Neuronal stem cell (in vitro differentiated cells): ENCODE data around the gene GABRR3.

Source experiments
- DNase-seq: peaks from one replicate; pipeline ENCODE4 v3.0.0-alpha.2; 2013; ENCODE audit warnings: low spot score
- H2AFZ ChIP-seq: one replicate; pipeline ENCODE4 v1.6.1; 2013; ENCODE audit warnings: mild to moderate bottlenecking, low read length, inconsistent platforms
- H2AK5ac ChIP-seq: 2 replicates; pipeline ENCODE4 v1.6.1; 2013; ENCODE audit warnings: low read depth, mild to moderate bottlenecking, inconsistent platforms, low read length, moderate library complexity, mixed read lengths
- H2BK120ac ChIP-seq: 2 replicates; pipeline ENCODE4 v1.6.1; 2013; ENCODE audit warnings: low read depth, mild to moderate bottlenecking, inconsistent platforms, low read length, moderate library complexity, mixed read lengths
- H2BK12ac ChIP-seq: one replicate; pipeline ENCODE4 v1.6.1; 2013; ENCODE audit warnings: low read length, inconsistent platforms
- H2BK15ac ChIP-seq: 2 replicates; pipeline ENCODE4 v1.6.1; 2013; ENCODE audit warnings: mild to moderate bottlenecking, low read length, inconsistent platforms, mixed read lengths
- H2BK5ac ChIP-seq: one replicate; pipeline ENCODE4 v1.6.1; 2013; ENCODE audit warnings: inconsistent platforms, mild to moderate bottlenecking, low read length, moderate library complexity
- H3K14ac ChIP-seq: one replicate; pipeline ENCODE4 v1.6.1; 2013; ENCODE audit warnings: low read length, inconsistent platforms
- H3K18ac ChIP-seq: 2 replicates; pipeline ENCODE4 v1.6.1; 2013; ENCODE audit warnings: low read length, inconsistent platforms
- H3K23ac ChIP-seq: 2 replicates; pipeline ENCODE4 v1.6.1; 2013; ENCODE audit warnings: low read depth, mild to moderate bottlenecking, mixed read lengths, low read length, inconsistent platforms; ENCODE audit not compliant: poor library complexity
- H3K27ac ChIP-seq: replicated peaks from 3 replicates; pipeline ENCODE4 v1.5.1; 2013; ENCODE audit warnings: low read length, inconsistent platforms
- H3K27me3 ChIP-seq, 3 experiments: 2 replicates each; pipeline ENCODE4 v1.6.1; 2013; ENCODE audit warnings: low read length in 3 of 3, mild to moderate bottlenecking in 2 of 3, inconsistent platforms in 1 of 3, low read depth in 1 of 3, mixed read lengths in 1 of 3, moderate library complexity in 1 of 3; ENCODE audit not compliant: control insufficient read depth in 3 of 3, insufficient read depth in 3 of 3
- H3K36me3 ChIP-seq, 2 donors: replicated peaks in 1 of 2; 2 replicates each; pipeline ENCODE4 v1.6.1; 2013; ENCODE audit warnings: low read length in 2 of 2; ENCODE audit not compliant: control insufficient read depth in 2 of 2, insufficient read depth in 2 of 2
- H3K4ac ChIP-seq: 2 replicates; pipeline ENCODE4 v1.6.1; 2013; ENCODE audit warnings: inconsistent platforms, mild to moderate bottlenecking, low read length, moderate library complexity
- H3K4me1 ChIP-seq, 2 donors: 1 replicate in 1 of 2; 2 replicates in 1 of 2; pipeline ENCODE4 v1.6.1; 2013; ENCODE audit warnings: low read length in 2 of 2, low read depth in 1 of 2; ENCODE audit not compliant: control insufficient read depth in 2 of 2, insufficient read depth in 1 of 2
- H3K4me2 ChIP-seq: one replicate; pipeline ENCODE4 v1.6.1; 2013; ENCODE audit warnings: mild to moderate bottlenecking, low read length, inconsistent platforms; ENCODE audit not compliant: insufficient read depth, poor library complexity, severe bottlenecking
- H3K4me3 ChIP-seq, 2 donors: 2 replicates each; pipeline ENCODE4 v1.5.1; 2013; ENCODE audit warnings: low read length in 2 of 2, mild to moderate bottlenecking in 2 of 2, inconsistent platforms in 1 of 2, moderate library complexity in 1 of 2
- H3K79me1 ChIP-seq: one replicate; pipeline ENCODE4 v1.6.1; 2013; ENCODE audit warnings: low read depth, mild to moderate bottlenecking, inconsistent platforms, low read length, moderate library complexity
- H3K9ac ChIP-seq: one replicate; pipeline ENCODE4 v1.6.1; 2013; ENCODE audit warnings: mild to moderate bottlenecking, low read depth, low read length, inconsistent platforms; ENCODE audit not compliant: poor library complexity
- H3K9me3 ChIP-seq, 2 donors: replicated peaks in 1 of 2; 2 replicates each; pipeline versions ENCODE3 to v1.6.1; 2013; ENCODE audit warnings: low read length in 2 of 2, mild to moderate bottlenecking in 2 of 2, inconsistent platforms in 1 of 2, low read depth in 1 of 2, mixed read lengths in 1 of 2, moderate library complexity in 1 of 2; ENCODE audit not compliant: control insufficient read depth in 2 of 2, insufficient read depth in 1 of 2
- H4K8ac ChIP-seq: one replicate; pipeline ENCODE4 v1.6.1; 2013; ENCODE audit warnings: low read depth, mild to moderate bottlenecking, inconsistent platforms, low read length, moderate library complexity
- H4K91ac ChIP-seq: one replicate; pipeline ENCODE4 v1.6.1; 2013; ENCODE audit warnings: low read length, low read depth, mild to moderate bottlenecking, inconsistent platforms; ENCODE audit not compliant: poor library complexity
- WGBS, 2 donors: extraction: QIAGEN DNeasy Blood & Tissue Kit; methylation state at CpG; one replicate each; pipeline ENCODE4 v1.1.7; 2013; ENCODE audit warnings: missing lambda C conversion rate in 2 of 2, mixed read lengths in 1 of 2; ENCODE audit not compliant: insufficient read length in 2 of 2, insufficient replicate concordance in 1 of 2; ENCODE audit errors: extremely low coverage in 2 of 2; 5-methylcytosine and 5-hydroxymethylcytosine counted together

Gene GABRR3

GRCh38 chr3:97999103-97999502, 36.0 kb downstream of the GABRR3 start:
- WGBS, 2 donors: no CpG with 5 or more reads among the region's 5 CpGs
- no peak overlapping the region for H3K4me2 ChIP-seq

GRCh38 chr3:97996988-97997387, 38.1 kb downstream of the GABRR3 start:
- no peak overlapping the region for H2AK5ac ChIP-seq
- WGBS, 2 donors: no CpG with 5 or more reads among the region's 4 CpGs
- no peaks in the 10 kb centered on the region for H3K36me3 ChIP-seq
- H2BK5ac ChIP-seq: no peak overlapping the region
- no peak overlapping the region for H2BK15ac ChIP-seq
- no peak for DNase-seq
- H3K14ac ChIP-seq: no peak overlapping the region
- no peak overlapping the region for H3K23ac ChIP-seq
- no peak overlapping the region for H4K91ac ChIP-seq
- H3K4ac ChIP-seq: no peak overlapping the region
- no peak overlapping the region for H2BK12ac ChIP-seq
- H3K4me2 ChIP-seq: no peak overlapping the region
- H3K18ac ChIP-seq: no peak overlapping the region
- no peak overlapping the region for H4K8ac ChIP-seq
- no peaks in the 10 kb centered on the region for H3K27me3 ChIP-seq
- H3K4me1 ChIP-seq: peaks cover 0 to 2% of the 10 kb centered on the region in 2 donors
- no peak overlapping the region for H3K4me3 ChIP-seq
- H3K27ac ChIP-seq: no peak overlapping the region
- H3K79me1 ChIP-seq: no peaks in the 10 kb centered on the region
- H2AFZ ChIP-seq: no peak overlapping the region
- H2BK120ac ChIP-seq: no peak overlapping the region
- no peaks in the 10 kb centered on the region for H3K9me3 ChIP-seq
- no peak overlapping the region for H3K9ac ChIP-seq

More at GRCh38 chr3:97999103-97999502, 36.0 kb downstream of the GABRR3 start:
- Histone ChIP-seq H3K79me1 (no peaks in the 10 kb centered on the region), H4K91ac (no peak overlapping the region), H2AK5ac (no peak overlapping the region), H3K27ac (no peak overlapping the region), H3K14ac (no peak overlapping the region), H3K23ac (no peak overlapping the region), H3K4me3 (no peak overlapping the region), H2BK5ac (no peak overlapping the region), H3K9me3 (no peaks in the 10 kb centered on the region), H2BK15ac (no peak overlapping the region), H3K18ac (no peak overlapping the region), H3K27me3 (no peaks in the 10 kb centered on the region), H3K4me1 (no peaks in the 10 kb centered on the region), H3K36me3 (no peaks in the 10 kb centered on the region), H3K9ac (no peak overlapping the region), H2BK120ac (no peak overlapping the region), H2BK12ac (no peak overlapping the region), H4K8ac (no peak overlapping the region), H3K4ac (no peak overlapping the region), H2AFZ (no peak overlapping the region)
- DNase-seq: no peak

GRCh38 chr3:97994328-97994945, 40.7 kb downstream of the GABRR3 start:
- Histone ChIP-seq H2AFZ (no peak overlapping the region), H3K4me2 (no peak overlapping the region), H3K36me3 (no peaks in the 10 kb centered on the region), H4K8ac (no peak overlapping the region), H2AK5ac (no peak overlapping the region), H2BK5ac (no peak overlapping the region), H3K4me3 (no peak overlapping the region), H3K9me3 (no peaks in the 10 kb centered on the region), H3K4me1 (peaks cover 0 to 2% of the 10 kb centered on the region in 2 donors), H3K27me3 (no peaks in the 10 kb centered on the region), H3K9ac (no peak overlapping the region), H3K79me1 (no peaks in the 10 kb centered on the region), H3K27ac (no peak overlapping the region), H2BK12ac (no peak overlapping the region), H2BK120ac (no peak overlapping the region), H3K18ac (no peak overlapping the region), H2BK15ac (no peak overlapping the region), H4K91ac (no peak overlapping the region), H3K23ac (no peak overlapping the region), H3K4ac (no peak overlapping the region), H3K14ac (no peak overlapping the region)
- WGBS, 2 donors: no CpG with 5 or more reads among the region's 2 CpGs
- DNase-seq: no peak

- Histone ChIP-seq H2BK15ac (no peak overlapping the region), H3K36me3 (no peaks in the 10 kb centered on the region), H4K8ac (no peak overlapping the region), H2AFZ (no peak overlapping the region), H3K27ac (no peak overlapping the region), H3K9ac (no peak overlapping the region), H3K18ac (no peak overlapping the region), H2BK12ac (no peak overlapping the region), H3K14ac (no peak overlapping the region), H2BK5ac (no peak overlapping the region), H3K4me3 (no peak overlapping the region), H2BK120ac (no peak overlapping the region), H3K27me3 (no peaks in the 10 kb centered on the region), H3K9me3 (peaks cover 0 to 1% of the 10 kb centered on the region in 2 donors), H3K79me1 (no peaks in the 10 kb centered on the region), H2AK5ac (no peak overlapping the region), H4K91ac (no peak overlapping the region), H3K4me1 (peaks cover 0 to 2% of the 10 kb centered on the region in 2 donors), H3K23ac (no peak overlapping the region), H3K4me2 (no peak overlapping the region), H3K4ac (no peak overlapping the region)
- DNase-seq: no peak
- WGBS, 2 donors: no CpG with 5 or more reads among the region's 2 CpGs
Observed at GRCh38 chr3:97993526-97993925, 41.6 kb downstream of the GABRR3 start.
